GM10847 (cell line): ENCODE measurements around the gene FNDC4.
A peak's percentile ranks its signal among the peaks of the same experiment; 100 is the strongest.

ENCODE experiments used
- POLR2A ChIP-seq: IDR thresholded peaks from 2 replicates; pipeline ENCODE4 v1.6.1; 2011; ENCODE audit not compliant: insufficient read length; ENCODE audit errors: extremely low read depth

FNDC4 gene

DNA sequence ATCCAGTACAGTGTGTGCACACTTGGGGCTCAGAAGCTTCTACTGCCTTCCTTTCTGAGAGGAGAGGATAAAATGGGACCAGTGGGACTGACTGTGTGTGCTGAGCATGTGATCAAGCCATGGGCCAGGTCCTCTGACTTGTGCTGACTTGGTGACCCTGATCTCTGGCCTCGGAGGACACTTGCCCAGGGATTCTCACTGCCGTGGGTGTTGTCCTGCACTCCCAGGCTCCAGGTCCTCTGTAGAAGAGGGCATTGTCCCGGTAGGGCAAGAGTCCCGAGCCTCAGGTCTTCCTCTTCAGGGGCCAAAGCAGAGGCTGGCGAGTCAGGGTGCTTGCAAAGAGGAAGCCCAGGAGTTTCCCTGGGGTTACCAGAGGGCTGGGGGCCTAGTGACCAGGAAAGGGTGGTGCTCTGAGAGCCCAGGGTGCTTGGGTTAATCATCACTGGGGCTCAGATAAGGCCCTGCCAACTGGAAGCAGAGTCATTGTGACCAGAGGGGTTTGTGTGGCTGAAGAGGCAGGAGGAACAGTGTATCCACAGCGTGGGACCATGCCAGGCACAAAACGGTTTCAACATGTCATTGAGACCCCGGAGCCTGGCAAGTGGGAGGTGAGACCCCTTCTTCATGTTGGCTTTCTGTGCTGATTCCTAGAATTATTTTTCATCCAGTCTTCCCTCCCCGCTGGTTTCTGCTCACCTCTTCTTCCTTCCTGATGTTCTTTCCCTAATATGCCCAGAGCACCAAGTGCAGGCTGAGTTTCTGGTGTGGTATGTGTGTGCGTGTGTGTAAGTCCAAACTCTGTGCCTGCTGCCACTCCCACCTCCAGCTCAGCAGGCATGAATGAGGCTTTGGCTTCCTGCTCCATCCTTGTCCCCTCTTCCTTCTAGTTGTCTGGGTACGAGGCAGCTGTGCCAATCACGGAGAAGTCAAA, 1.6 kb upstream of the FNDC4 start, which contains the start of gene GCKR:
GCKR (plus strand) TSS at position 483 of the 931 bp plus-strand sequence; CDS start at position 549, 66 bp downstream.
- no peak for TF ChIP-seq POLR2A

DNA sequence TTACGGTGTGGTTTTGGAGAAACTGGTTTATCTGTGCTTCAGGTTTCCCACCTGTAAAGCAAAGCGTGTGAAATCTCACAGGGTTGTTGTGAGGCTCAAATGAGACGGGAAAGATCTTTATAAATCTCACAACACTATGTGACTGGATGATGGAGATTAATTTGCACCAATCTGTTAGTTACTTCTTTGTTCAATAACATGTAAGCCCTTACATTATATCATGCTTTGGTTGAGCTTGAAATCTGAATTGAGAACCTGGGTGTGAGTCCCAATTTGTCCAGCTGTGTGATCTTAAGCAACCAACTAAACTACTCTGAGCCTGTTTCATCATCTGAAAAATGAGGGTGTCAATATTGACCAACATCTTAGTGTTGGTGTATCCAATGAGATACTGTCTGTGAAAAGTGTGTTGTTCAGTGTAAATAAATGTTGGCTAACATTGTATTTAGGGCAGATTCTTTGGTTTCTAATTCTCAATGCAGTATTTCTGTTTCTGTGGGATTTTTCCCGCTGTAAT, 898 bp upstream of the FNDC4 start:
- TF ChIP-seq POLR2A, result no peak

DNA sequence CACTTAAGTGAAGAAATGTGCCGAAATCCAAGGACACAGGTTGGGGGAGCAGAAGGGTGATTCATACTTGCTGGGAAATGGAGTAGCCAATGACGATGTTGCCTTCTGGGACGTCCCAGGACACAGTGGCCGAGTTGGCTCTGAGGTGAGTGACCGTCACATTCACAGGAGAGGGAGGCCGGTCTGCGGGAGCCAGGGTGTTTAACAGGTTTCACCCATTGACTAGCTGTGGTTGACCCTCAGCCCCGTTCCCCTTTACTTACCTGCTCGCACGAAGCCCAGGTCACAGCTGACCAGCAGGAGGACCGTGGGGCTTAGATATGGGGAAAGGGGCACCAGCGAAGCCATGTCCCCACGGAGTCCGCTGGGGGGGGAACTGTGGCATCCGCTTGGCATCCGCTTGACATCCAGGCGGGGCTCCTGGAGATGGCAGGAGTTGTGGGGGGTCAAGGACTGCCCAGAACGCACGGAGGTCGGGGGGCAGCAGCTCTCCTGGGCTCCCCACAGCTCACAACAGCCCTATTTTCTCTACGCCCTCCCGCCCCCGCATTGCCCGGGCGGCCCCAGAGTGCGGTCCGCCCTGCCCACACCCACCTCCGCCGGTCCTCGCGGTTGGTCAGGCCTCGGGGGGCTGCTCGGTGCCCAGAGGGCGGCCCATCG, 586 bp downstream of the FNDC4 start:
- no peak for TF ChIP-seq POLR2A

DNA sequence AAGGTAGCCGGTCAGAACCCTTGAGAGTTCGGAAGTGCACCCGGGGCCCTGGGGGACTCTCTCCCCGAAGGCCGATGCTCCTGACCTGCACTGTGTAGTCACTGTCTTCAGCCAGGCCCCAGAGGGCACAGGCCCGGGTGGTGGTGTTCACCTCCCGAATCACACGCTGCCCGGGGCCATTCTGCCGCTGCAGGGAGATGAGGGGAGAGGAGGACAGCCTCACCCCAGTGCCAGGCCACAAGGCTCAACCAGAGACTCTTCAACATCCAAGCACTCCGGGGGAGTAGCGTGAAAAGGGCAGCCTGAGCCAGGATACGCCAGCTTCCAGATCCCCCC, 1.1 kb downstream of the FNDC4 start:
- TF ChIP-seq POLR2A, result no peak

DNA sequence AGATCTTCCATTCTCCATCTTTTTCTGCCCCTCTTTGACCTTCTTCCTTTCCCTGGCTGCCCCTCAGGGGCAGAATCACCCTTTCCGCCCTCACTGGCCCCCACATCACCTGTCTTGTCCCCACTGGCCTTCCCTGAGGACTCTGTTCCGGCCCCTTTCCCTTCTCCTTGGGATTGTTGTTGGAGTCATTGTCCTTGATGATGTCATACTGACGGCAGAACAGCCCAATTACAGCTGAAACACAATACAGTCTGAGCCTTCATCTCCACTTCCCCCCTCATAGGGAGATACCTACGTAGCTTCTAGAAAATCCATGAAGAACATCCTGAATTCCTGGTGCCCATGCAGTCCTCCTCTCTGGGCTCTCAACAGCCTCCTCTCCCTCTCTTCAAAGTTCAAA, 2.4 kb downstream of the FNDC4 start:
- TF ChIP-seq POLR2A, result no peak

DNA sequence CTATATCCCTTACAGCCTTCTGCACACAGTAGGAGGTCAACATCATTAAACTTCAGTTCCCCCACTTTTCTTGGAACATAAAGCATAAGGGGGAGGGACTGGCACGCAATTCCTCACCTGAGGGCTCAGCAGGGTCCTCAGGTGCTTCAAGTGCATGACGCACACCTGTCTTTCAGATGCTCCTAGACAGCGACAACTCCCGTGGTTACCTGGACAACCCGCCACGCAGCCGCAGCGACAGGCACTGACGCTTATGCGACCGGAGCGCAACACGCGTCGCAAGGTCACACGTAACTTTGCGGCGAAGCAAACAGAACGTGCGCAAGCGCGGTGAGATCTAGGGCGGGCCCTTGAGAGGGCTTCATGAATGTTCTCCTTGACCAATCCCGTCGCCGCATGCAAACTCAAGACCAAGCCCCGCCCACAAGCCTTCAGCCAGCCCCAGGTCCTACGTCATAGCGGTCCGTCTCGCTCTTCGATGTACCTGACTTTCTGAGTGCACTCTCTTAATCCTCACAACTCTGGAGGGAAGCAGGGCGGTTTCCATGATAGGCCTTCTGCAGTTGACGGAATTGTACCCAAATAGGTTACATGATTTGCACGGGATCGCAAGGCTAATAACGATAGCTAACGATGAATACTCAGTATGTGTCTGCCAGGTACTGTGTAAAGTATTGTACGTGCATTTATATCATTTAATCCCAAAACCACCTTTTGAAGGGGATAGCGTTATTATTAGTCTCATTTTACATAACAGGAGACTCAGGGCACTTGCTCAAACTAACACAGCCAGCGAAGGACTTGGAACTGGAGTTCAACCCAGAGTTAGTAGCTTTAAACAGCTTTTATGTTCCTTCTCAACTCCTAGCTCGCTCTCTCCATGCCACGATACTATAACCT, 5.3 kb downstream of the FNDC4 start, which contains the start of gene IFT172:
IFT172 (minus strand) TSS at position 246 of the 900 bp plus-strand sequence; CDS start at position 156, 90 bp downstream.
- peak; percentile 39 for TF ChIP-seq POLR2A

DNA sequence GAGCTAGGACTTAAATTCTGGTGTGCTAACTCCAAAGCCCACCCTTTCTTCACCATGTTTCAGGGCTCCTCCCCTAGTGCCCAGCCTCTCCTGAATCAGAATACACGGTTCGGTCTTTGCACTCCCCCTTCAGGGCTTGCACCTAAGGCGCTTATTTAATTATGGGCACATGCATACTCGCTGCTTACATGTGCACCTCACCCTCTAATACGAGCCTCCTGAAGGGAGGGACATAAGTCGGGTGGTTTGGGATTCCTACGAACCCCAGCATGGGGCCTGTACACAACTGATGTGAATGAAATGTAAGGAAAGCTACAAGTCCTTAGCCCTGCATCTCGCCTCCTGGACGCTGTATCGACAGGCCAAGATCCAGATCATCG, 5.9 kb downstream of the FNDC4 start:
- no peak for TF ChIP-seq POLR2A

DNA sequence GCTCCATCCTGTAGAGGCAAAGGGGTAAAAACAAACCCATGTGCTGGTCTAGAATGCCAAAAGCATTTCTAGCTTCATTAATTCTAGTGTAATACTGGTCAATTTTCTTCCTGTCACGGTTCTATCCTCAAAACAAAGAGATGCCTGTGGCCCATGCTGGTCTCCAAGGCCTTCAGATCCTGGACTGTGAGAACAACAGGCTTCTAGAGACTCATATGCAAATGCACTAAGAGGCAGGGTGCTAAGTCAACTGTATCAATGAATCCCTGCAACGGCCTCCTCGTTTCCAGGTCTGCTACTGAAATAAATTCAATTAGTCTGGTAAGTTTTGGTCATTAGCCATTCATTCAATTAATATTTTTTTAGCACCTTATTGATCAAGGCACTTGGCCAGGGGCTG, 9.5 kb downstream of the FNDC4 start:
- no peak for TF ChIP-seq POLR2A

DNA sequence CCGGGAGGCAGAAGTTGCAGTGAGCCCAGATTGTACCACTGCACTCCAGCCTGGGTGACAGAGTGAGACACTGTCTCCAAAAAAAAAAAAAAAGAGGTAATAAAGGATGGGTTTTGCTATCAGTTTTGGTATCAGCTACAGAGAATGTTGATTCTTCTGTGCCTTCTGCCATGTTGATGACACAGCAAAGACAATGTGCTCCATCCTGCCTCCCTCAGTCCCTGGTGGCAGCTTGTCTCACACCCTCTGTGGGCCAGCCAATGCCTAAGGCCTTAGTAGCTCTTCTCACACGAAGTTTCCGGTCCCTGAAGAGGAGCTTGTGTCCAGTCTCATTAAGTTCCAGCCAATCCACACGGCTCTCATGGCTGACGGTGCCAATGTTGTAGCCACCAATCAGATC, 23.0 kb downstream of the FNDC4 start:
- TF ChIP-seq POLR2A, result no peak

DNA sequence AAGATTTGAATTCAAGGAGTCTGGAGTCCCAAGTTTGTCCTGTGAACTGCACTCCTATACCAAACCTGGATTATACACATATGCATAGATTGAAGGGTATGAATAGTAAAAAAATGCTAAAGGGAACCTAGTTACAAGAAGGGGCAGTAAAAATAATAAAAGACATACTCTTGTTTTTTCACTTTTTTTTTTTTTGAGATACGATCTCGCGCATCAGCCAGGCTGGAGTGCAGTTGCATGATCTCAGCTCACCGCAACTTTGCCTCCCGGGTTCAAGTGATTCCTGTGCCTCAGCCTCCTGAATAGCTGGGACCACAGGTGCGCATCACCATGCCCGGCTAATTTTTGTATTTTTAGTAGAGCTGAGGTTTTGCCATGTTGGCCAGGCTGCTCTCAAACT, 30.6 kb downstream of the FNDC4 start:
- TF ChIP-seq POLR2A, result no peak

DNA sequence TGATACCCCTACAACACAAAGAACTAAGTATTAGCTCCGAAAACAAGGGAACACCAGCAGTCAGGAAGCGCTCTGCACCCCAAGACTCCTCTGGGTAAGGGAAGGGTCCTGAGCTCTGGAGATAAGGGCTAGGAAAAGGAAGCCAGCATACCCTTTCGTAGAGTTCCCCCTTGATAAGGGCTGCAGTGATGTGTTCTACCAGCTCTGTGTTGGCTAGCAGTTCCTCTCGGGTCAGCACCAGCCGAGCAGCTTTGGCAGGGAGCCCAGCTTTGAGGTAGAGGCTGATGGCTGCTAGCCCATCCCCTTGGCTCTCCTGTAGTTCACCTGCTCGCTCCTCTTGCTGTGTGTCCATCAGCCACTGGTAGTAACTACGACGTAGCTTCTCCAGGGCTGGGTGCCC, 33.9 kb downstream of the FNDC4 start:
- no peak for TF ChIP-seq POLR2A

DNA sequence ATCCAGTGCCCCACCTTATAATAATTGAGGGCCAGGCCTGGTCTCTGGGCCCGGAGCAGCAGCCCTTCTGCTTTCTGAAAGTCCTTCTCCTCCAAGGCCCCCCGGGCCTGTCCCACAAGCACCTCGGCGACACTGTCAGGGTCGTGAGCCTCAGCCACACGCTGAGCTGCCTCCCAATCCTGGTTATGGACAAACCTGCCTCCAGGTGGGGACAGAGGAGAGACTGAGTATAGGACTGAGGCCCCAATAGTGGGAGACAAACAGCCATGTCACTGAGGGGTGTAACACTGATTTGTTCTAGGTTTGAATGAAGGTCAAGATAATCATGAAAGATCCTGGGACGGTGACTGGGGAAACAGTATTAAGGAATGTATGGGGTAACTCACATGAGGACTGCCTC, 41.0 kb downstream of the FNDC4 start:
- no peak for TF ChIP-seq POLR2A

DNA sequence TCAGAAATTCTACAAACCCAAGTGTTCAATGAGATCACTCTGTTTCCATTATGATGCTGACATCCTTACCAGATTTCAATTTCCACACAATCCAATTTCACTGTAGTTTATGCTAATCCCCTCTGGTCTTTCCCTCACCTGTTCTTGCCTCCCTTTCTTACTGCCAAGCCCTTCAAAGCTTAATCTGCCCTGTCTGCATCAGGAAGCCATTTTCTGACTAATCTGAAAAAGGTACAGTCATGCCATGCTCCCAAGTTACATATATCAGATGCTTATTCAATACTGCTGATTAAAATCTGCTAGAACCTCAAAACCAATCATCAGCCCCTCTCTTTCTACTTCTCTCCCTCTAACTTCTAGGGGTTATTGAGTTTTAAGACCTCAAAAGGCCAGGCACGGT, 43.9 kb downstream of the FNDC4 start:
- TF ChIP-seq POLR2A, result no peak

DNA sequence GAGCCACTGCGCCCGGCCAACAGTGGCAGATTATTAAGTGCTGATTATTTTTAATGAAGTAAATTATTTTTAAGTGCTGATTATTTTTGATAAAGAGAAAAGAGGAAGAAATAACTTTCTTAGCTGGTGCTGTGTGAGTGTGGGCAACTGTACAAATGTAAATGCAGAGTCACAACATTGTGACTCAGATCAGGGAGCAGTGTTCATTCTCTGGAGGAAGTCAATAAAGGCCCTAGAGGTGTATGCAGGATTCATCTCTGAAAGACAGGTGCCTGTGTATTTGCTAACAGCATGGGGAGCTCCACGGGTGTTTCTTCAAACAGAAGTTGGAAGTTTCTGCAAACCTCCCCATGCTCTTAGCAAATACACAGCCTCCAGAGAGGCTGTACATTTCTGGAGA, 46.6 kb downstream of the FNDC4 start:
- TF ChIP-seq POLR2A, result no peak

DNA sequence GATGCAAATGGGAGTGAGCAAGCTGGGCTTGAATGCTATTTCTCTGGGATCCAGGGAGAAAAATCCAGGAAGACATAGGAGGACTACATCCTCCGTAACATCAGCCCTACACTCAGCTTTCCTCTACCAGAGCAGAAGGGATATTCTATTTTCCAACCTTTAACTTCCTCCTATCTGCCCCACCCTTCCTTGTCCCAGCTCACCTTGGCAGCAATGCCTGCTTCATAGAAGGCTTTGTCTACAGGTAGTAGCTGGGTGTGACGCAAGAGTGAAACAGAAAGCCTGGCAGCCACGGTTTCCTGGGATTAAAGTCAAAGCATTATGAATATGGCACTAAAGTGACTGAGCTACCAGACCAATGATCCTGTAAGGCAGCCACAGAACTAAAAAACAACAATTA, 48.9 kb downstream of the FNDC4 start:
- TF ChIP-seq POLR2A, result no peak
